ENCODE results near the gene CHN2.

CHN2 gene

DNA sequence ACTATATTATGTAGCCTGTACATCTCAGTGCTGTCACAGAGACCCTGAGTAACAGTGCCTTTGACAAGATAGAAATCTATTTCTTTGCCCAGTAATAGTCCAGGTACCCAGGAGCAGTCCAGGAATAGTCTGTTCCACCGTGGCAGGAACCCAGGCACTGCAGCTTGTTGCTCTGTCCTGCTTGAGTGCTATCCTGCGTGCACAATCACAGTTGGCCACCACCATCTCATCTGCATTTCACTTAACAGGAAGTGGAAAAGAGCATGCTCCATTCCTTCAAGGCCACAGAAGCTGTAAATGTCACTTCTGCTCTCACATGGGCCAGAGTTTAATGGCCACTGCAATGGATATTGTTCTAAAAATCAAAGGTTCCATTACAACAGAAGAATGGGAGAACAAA is 307.6 kb downstream of the CHN2 start:
- no peak overlapping the region for H3K4me3 ChIP-seq (ENCODE audit: low read depth in 1 of 5, low read length in 5 of 5)
- no peaks in the 10 kb centered on the region for H3K36me3 ChIP-seq (ENCODE audit: control insufficient read depth in 5 of 5, insufficient read depth in 5 of 5, low read length in 5 of 5)
- H3K4me1 ChIP-seq (ENCODE audit: control insufficient read depth in 5 of 5, insufficient read depth in 5 of 5, low read length in 5 of 5) = no peaks in the 10 kb centered on the region
- no peak overlapping the region for H3K27ac ChIP-seq (ENCODE audit: low read depth, low read length)
- no peaks in the 10 kb centered on the region for H3K27me3 ChIP-seq (ENCODE audit: control insufficient read depth in 5 of 5, insufficient read depth in 4 of 5, low read length in 5 of 5)
- H3K9ac ChIP-seq (ENCODE audit: low read length in 5 of 5) = no peak overlapping the region
- H3K9me3 ChIP-seq (ENCODE audit: control insufficient read depth in 5 of 5, low read length in 5 of 5) = no peaks in the 10 kb centered on the region

DNA sequence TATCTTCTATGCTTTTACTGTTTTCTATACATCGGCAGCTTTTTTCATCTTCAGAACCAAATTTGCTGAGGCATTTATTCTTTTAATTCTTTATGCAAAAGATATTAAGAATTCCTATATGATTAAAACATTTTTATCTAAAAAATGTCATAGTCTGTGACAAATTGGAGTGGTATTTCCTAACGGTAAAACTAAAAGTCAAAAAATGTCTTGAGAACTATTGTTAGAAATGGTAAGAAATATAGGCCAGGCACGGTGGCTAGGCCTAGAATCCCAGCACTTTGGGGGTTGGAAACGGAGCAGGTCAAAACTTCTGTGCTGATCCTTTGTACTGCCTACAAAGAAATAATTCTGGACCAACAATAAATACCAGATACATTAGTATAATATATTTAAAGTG is 311.4 kb downstream of the CHN2 start:
- no peak overlapping the region for H3K4me3 ChIP-seq (ENCODE audit: low read depth in 1 of 5, low read length in 5 of 5)
- no peak overlapping the region for H3K9ac ChIP-seq (ENCODE audit: low read length in 5 of 5)
- no peaks in the 10 kb centered on the region for H3K27me3 ChIP-seq (ENCODE audit: control insufficient read depth in 5 of 5, insufficient read depth in 4 of 5, low read length in 5 of 5)
- H3K9me3 ChIP-seq (ENCODE audit: control insufficient read depth in 5 of 5, low read length in 5 of 5) = no peaks in the 10 kb centered on the region
- peaks cover 0 to 5% (median 0%) of the 10 kb centered on the region in 5 donors for H3K4me1 ChIP-seq (ENCODE audit: control insufficient read depth in 5 of 5, insufficient read depth in 5 of 5, low read length in 5 of 5)
- H3K36me3 ChIP-seq (ENCODE audit: control insufficient read depth in 5 of 5, insufficient read depth in 5 of 5, low read length in 5 of 5) = peaks cover 0 to 12% (median 0%) of the 10 kb centered on the region in 5 donors
- H3K27ac ChIP-seq (ENCODE audit: low read depth, low read length) = no peak overlapping the region

DNA sequence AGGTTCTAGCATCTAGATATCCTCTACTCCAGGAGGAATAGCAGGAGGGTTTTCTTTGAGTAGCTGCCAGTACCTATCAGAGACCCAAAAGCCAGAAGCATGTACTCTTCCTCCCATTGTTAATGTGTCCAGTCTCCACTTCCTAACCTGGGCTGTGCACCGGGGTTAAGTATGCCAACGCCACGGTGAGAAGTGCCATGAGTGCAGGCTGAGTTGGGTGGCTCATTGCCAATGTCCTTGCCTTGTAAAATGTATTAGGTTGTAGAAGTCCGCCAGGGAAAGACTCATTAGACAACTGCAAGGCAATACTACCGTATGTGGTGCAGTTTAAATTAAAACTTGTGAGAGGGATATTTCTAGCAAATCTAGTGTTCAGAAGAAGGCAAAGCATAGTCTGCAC is 314.0 kb downstream of the CHN2 start:
- Histone ChIP-seq H3K4me1 (ENCODE audit: control insufficient read depth in 5 of 5, insufficient read depth in 5 of 5, low read length in 5 of 5) (peaks cover 0 to 5% (median 0%) of the 10 kb centered on the region in 5 donors), H3K36me3 (ENCODE audit: control insufficient read depth in 5 of 5, insufficient read depth in 5 of 5, low read length in 5 of 5) (peaks cover 0 to 18% (median 0%) of the 10 kb centered on the region in 5 donors), H3K4me3 (ENCODE audit: low read depth in 1 of 5, low read length in 5 of 5) (no peak overlapping the region), H3K27ac (ENCODE audit: low read depth, low read length) (no peak overlapping the region), H3K27me3 (ENCODE audit: control insufficient read depth in 5 of 5, insufficient read depth in 4 of 5, low read length in 5 of 5) (no peaks in the 10 kb centered on the region), H3K9me3 (ENCODE audit: control insufficient read depth in 5 of 5, low read length in 5 of 5) (no peaks in the 10 kb centered on the region), H3K9ac (ENCODE audit: low read length in 5 of 5) (no peak overlapping the region)

DNA sequence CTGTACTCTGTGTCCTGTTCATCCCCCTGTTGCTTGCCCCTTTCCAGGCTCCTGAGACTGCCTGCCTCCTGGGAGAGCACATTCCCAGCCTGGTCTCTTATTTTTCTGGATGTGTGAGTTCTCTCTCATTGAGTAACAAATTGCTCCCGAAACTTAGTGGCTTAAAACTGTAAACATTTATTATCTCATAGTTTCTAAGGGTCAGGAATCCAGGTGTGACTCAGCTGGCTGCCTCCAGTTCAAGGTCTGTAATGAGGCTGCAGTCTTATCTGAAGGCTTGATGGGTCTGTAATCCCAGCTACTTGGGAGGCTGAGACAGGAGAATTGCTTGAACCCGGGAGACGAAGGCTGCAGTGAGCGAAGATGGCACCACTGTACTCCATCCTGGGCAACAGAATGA is 315.5 kb downstream of the CHN2 start:
- Histone ChIP-seq H3K4me3 (ENCODE audit: low read depth in 1 of 5, low read length in 5 of 5) (no peak overlapping the region), H3K27me3 (ENCODE audit: control insufficient read depth in 5 of 5, insufficient read depth in 4 of 5, low read length in 5 of 5) (no peaks in the 10 kb centered on the region)

DNA sequence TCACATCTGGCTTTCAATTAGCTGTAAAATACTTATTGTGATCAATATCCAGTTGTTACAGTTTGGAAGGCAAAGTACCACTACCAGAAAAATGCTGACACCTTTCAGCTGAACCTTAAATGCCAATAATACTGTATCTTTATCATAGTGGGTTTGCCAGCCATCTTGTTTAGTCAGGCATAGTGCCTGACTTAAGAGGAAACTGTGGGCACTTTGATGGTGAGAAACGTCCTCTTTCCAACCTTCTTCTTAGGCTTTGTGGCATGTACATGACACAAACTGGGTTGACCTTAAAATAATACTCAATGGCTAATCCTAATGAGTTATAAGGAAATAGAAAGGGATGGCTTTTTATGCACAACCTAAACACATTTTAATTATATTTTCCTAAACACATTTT is 316.8 kb downstream of the CHN2 start:
- H3K4me1 ChIP-seq (ENCODE audit: control insufficient read depth in 5 of 5, insufficient read depth in 5 of 5, low read length in 5 of 5) = peaks cover 0 to 5% (median 0%) of the 10 kb centered on the region in 5 donors
- no peak overlapping the region for H3K9ac ChIP-seq (ENCODE audit: low read length in 5 of 5)
- H3K9me3 ChIP-seq (ENCODE audit: control insufficient read depth in 5 of 5, low read length in 5 of 5) = no peaks in the 10 kb centered on the region
- H3K36me3 ChIP-seq (ENCODE audit: control insufficient read depth in 5 of 5, insufficient read depth in 5 of 5, low read length in 5 of 5) = peaks cover 0 to 18% (median 0%) of the 10 kb centered on the region in 5 donors
- no peak overlapping the region for H3K4me3 ChIP-seq (ENCODE audit: low read depth in 1 of 5, low read length in 5 of 5)
- H3K27ac ChIP-seq (ENCODE audit: low read depth, low read length) = no peak overlapping the region
- H3K27me3 ChIP-seq (ENCODE audit: control insufficient read depth in 5 of 5, insufficient read depth in 4 of 5, low read length in 5 of 5) = no peaks in the 10 kb centered on the region

More for the DNA sequence above, 315.5 kb downstream of the CHN2 start:
- peaks cover 0 to 18% (median 0%) of the 10 kb centered on the region in 5 donors for H3K36me3 ChIP-seq (ENCODE audit: control insufficient read depth in 5 of 5, insufficient read depth in 5 of 5, low read length in 5 of 5)
- no peak overlapping the region for H3K27ac ChIP-seq (ENCODE audit: low read depth, low read length)
- H3K4me1 ChIP-seq (ENCODE audit: control insufficient read depth in 5 of 5, insufficient read depth in 5 of 5, low read length in 5 of 5) = peaks cover 0 to 5% (median 0%) of the 10 kb centered on the region in 5 donors
- no peak overlapping the region for H3K9ac ChIP-seq (ENCODE audit: low read length in 5 of 5)
- no peaks in the 10 kb centered on the region for H3K9me3 ChIP-seq (ENCODE audit: control insufficient read depth in 5 of 5, low read length in 5 of 5)

DNA sequence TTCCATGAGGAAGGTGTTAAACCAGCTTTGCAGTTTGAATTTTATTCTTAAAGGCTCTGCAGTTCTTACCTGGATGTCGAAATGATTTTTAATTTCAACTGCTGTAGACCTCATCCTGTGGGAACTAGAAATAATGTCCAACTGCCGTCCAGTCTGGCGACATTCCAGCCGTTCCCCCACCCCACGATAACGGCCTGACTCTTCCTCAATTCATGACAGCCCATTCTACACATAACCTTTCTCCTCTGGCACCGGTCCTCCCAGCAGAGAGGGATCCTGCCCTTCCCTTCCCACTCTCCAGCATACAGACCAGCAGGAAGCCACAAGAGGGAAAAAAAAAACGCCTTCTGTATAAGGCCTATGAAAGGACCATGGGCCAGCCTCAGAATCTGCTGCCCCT is 317.3 kb downstream of the CHN2 start:
- H3K9me3 ChIP-seq (ENCODE audit: control insufficient read depth in 5 of 5, low read length in 5 of 5) = no peaks in the 10 kb centered on the region
- H3K27ac ChIP-seq (ENCODE audit: low read depth, low read length) = no peak overlapping the region
- H3K36me3 ChIP-seq (ENCODE audit: control insufficient read depth in 5 of 5, insufficient read depth in 5 of 5, low read length in 5 of 5) = peaks cover 0 to 18% (median 0%) of the 10 kb centered on the region in 5 donors
- peaks cover 0 to 5% (median 0%) of the 10 kb centered on the region in 5 donors for H3K4me1 ChIP-seq (ENCODE audit: control insufficient read depth in 5 of 5, insufficient read depth in 5 of 5, low read length in 5 of 5)
- no peak overlapping the region for H3K4me3 ChIP-seq (ENCODE audit: low read depth in 1 of 5, low read length in 5 of 5)
- no peaks in the 10 kb centered on the region for H3K27me3 ChIP-seq (ENCODE audit: control insufficient read depth in 5 of 5, insufficient read depth in 4 of 5, low read length in 5 of 5)
- H3K9ac ChIP-seq (ENCODE audit: low read length in 5 of 5) = no peak overlapping the region

DNA sequence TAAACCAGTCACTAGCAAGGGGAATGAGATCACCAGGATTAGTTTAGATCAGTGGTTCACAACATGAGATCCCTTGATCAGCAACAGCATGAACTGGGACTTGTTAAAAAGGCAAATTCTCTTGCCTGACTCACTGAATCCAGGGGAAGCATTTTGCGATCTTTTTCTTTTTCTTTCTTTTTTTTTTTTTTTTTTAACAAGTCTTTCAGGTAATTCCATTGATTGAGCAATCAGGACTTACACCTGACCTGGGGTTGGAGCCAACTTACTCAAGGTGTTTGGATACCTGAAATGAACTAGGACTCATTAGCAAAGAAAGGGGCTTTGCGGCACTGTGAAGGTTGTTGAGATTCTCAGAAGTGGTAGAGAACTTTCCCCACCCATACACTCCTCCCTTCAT is 321.9 kb downstream of the CHN2 start:
- Histone ChIP-seq H3K9me3 (ENCODE audit: control insufficient read depth in 5 of 5, low read length in 5 of 5) (no peaks in the 10 kb centered on the region), H3K27me3 (ENCODE audit: control insufficient read depth in 5 of 5, insufficient read depth in 4 of 5, low read length in 5 of 5) (no peaks in the 10 kb centered on the region), H3K4me3 (ENCODE audit: low read depth in 1 of 5, low read length in 5 of 5) (no peak overlapping the region), H3K36me3 (ENCODE audit: control insufficient read depth in 5 of 5, insufficient read depth in 5 of 5, low read length in 5 of 5) (peaks cover 0 to 6% (median 0%) of the 10 kb centered on the region in 5 donors), H3K9ac (ENCODE audit: low read length in 5 of 5) (no peak overlapping the region), H3K27ac (ENCODE audit: low read depth, low read length) (no peak overlapping the region), H3K4me1 (ENCODE audit: control insufficient read depth in 5 of 5, insufficient read depth in 5 of 5, low read length in 5 of 5) (no peaks in the 10 kb centered on the region)

DNA sequence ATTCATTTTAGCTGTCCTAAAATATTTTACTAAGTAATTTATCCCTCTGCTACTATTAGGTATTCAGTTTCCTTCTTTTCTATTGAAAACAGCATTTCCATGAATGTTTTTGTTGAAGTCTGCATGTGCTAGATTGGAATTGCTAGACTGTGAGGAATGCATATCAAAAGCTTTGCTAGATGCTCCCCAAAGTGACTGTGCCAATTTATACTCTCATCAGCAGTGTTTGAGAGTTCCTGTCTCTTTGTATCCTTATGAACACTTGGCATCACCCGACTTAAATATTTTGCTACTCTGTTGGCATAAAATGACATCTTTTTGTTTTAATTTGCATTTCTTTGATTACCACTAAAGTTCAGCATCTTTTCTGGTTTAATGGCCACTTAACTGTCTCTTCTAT is 324.0 kb downstream of the CHN2 start:
- Histone ChIP-seq H3K36me3 (ENCODE audit: control insufficient read depth in 5 of 5, insufficient read depth in 5 of 5, low read length in 5 of 5) (no peaks in the 10 kb centered on the region), H3K4me1 (ENCODE audit: control insufficient read depth in 5 of 5, insufficient read depth in 5 of 5, low read length in 5 of 5) (no peaks in the 10 kb centered on the region), H3K9ac (ENCODE audit: low read length in 5 of 5) (no peak overlapping the region), H3K4me3 (ENCODE audit: low read depth in 1 of 5, low read length in 5 of 5) (no peak overlapping the region), H3K27ac (ENCODE audit: low read depth, low read length) (no peak overlapping the region), H3K9me3 (ENCODE audit: control insufficient read depth in 5 of 5, low read length in 5 of 5) (peaks cover 0 to 4% (median 0%) of the 10 kb centered on the region in 5 donors), H3K27me3 (ENCODE audit: control insufficient read depth in 5 of 5, insufficient read depth in 4 of 5, low read length in 5 of 5) (no peaks in the 10 kb centered on the region)

DNA sequence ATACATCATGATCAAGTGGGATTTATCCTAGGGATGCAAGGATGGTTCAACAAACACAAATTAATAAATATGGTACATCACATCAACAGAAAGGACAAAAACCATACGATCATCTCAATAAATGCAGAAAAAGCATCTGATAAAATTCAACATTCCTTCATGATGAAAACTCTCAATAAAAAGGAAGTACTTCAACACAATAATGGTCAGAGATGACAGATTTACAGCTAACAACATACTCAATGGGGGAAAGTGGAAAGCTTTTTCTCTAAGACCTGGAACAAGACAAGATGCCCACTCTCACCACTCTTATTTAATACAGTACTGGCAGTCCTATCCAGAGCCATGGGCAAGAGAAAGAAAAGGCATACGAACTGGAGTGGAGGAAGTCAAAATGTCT is 329.2 kb downstream of the CHN2 start:
- Histone ChIP-seq H3K4me3 (ENCODE audit: low read depth in 1 of 5, low read length in 5 of 5) (no peak overlapping the region), H3K9ac (ENCODE audit: low read length in 5 of 5) (no peak overlapping the region), H3K4me1 (ENCODE audit: control insufficient read depth in 5 of 5, insufficient read depth in 5 of 5, low read length in 5 of 5) (peaks cover 0 to 3% (median 0%) of the 10 kb centered on the region in 5 donors), H3K27ac (ENCODE audit: low read depth, low read length) (no peak overlapping the region), H3K9me3 (ENCODE audit: control insufficient read depth in 5 of 5, low read length in 5 of 5) (peaks cover 0 to 4% (median 0%) of the 10 kb centered on the region in 5 donors), H3K27me3 (ENCODE audit: control insufficient read depth in 5 of 5, insufficient read depth in 4 of 5, low read length in 5 of 5) (no peaks in the 10 kb centered on the region), H3K36me3 (ENCODE audit: control insufficient read depth in 5 of 5, insufficient read depth in 5 of 5, low read length in 5 of 5) (no peaks in the 10 kb centered on the region)

DNA sequence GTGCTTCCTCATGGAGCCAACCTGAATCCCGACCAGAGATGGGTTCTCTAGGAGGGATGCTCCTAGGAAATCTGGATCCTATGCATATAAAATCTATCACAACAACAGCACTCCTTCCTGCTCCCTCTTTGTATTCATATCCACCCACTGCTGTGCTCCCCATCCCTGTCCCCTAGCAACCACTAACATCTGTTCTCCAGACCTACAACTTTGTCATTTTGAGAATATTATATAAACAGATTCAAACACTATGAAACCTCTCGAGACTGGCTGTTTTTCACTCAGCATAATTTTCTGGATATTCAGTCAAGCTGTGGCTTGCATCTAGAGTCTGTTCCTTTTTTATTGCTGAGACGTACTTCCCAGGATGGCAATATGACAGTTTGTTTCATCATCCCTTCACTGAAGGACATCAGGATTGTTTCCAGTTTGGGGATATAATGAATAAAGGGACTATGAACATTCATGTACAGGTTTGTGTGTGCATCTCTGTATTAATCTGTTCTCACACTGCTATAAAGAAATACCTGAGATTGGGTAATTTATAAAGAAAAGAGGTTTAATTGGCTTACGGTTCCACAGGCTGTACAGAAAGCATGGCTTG is 333.0 kb downstream of the CHN2 start:
- peaks cover 0 to 3% (median 0%) of the 10 kb centered on the region in 5 donors for H3K4me1 ChIP-seq (ENCODE audit: control insufficient read depth in 5 of 5, insufficient read depth in 5 of 5, low read length in 5 of 5)
- no peak overlapping the region for H3K4me3 ChIP-seq (ENCODE audit: low read depth in 1 of 5, low read length in 5 of 5)
- H3K27me3 ChIP-seq (ENCODE audit: control insufficient read depth in 5 of 5, insufficient read depth in 4 of 5, low read length in 5 of 5) = no peaks in the 10 kb centered on the region
- H3K9me3 ChIP-seq (ENCODE audit: control insufficient read depth in 5 of 5, low read length in 5 of 5) = no peaks in the 10 kb centered on the region
- H3K36me3 ChIP-seq (ENCODE audit: control insufficient read depth in 5 of 5, insufficient read depth in 5 of 5, low read length in 5 of 5) = no peaks in the 10 kb centered on the region
- H3K27ac ChIP-seq (ENCODE audit: low read depth, low read length) = no peak overlapping the region
- no peak overlapping the region for H3K9ac ChIP-seq (ENCODE audit: low read length in 5 of 5)
